ENCODE measurements around the gene FBXO47. TPM values are rescaled to one million over a fixed set of nuclear protein-coding genes. Genes with fewer than 3 reads are reported as not detected.

Gene FBXO47
- total and polyA plus RNA-seq, 9 of the 15 experiments (the other 6 are each of a cell fraction or from before 2014, with no cell fraction given) = not detected

DNA sequence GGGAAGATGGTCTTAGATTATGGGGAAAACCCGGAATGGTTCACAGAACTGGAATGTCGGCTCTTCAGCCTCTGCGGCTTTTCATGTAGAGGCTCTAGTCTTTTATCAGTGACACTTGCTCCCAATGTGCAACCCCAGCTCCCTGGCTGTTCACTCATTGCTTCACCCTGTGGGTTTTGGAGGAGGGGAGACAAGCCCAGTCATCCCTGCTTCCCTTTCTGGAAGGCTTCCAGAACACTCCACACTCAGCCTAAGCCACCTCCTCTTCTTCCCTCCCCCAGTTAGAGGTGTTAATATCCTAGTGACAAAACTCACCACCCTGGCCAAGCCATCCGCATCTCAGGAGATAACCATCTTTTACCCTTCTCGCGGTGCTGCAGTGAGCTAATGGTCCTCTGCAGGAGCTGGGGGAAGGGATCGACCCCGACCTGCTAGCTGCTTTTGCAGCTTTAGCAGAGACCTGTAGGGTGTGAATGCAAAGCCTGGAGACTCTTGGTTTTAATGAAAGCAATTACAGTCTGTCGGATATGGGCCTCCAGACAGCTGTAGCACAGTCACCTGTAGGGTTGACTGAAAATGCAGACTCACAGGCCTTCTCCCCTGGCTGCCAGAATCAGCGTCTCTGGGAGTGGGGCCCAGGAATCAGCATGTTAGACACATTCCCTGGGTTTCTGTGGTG lies 66.1 kb downstream of the FBXO47 start (continued):
- TF ChIP-seq XRCC5 (IDR thresholded peaks at IDR 0.05; ENCODE audit: low read depth, low read length) = peak; percentile 71
- TF ChIP-seq, protein P1, sequence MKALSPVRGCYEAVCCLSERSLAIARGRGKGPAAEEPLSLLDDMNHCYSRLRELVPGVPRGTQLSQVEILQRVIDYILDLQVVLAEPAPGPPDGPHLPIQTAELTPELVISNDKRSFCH (CRISPR knock-in tag; IDR thresholded peaks at IDR 0.05) = no peak
- TF ChIP-seq, protein P1 (tag; IDR thresholded peaks at IDR 0.05) = 0 out of 2 replicates have a peak, but pooled peaks have one; percentile 38
- peak; percentile 55; the same call in 1 of the 2 replicates for TF ChIP-seq MAFG (tag; conservative IDR thresholded peaks at IDR 0.05)
- TF ChIP-seq MEIS2 (IDR thresholded peaks at IDR 0.05; ENCODE audit: partially characterized antibody) = peak; percentile 44
- no peak for TF ChIP-seq DDX20 (tag; IDR thresholded peaks at IDR 0.05; ENCODE audit: low read depth)
- no peak for TF ChIP-seq NCOA1 (IDR thresholded peaks at IDR 0.05; ENCODE audit: low read depth)
- TF ChIP-seq NCOA2 (IDR thresholded peaks at IDR 0.05; ENCODE audit: partially characterized antibody in 2 of 2) = no peak
- TF ChIP-seq THRAP3 (IDR thresholded peaks at IDR 0.05; ENCODE audit: borderline replicate concordance) = no peak
- peak; percentile 7 to 80; a peak in 3 of 4 replicates for TF ChIP-seq KDM1A (IDR thresholded peaks at IDR 0.05)
- TF ChIP-seq CHD2 (IDR thresholded peaks at IDR 0.05; ENCODE audit: low read depth, low read length) = peak; percentile 84; the same call in 1 of the 2 replicates
- TF ChIP-seq SMARCA4 (IDR thresholded peaks at IDR 0.05) = peak; percentile 63; the same call in 1 of the 2 replicates
- peak; percentile 69; the same call in 1 of the 2 replicates for TF ChIP-seq HDAC2 (IDR thresholded peaks at IDR 0.05)
- peak in 1 of 2 experiments; percentile 60; a peak in 1 of 4 replicates for TF ChIP-seq RCOR1 (IDR thresholded peaks at IDR 0.05; ENCODE audit: borderline replicate concordance in 1 of 2, low read depth in 2 of 2, low read length in 2 of 2)
- TF ChIP-seq, protein P2, sequence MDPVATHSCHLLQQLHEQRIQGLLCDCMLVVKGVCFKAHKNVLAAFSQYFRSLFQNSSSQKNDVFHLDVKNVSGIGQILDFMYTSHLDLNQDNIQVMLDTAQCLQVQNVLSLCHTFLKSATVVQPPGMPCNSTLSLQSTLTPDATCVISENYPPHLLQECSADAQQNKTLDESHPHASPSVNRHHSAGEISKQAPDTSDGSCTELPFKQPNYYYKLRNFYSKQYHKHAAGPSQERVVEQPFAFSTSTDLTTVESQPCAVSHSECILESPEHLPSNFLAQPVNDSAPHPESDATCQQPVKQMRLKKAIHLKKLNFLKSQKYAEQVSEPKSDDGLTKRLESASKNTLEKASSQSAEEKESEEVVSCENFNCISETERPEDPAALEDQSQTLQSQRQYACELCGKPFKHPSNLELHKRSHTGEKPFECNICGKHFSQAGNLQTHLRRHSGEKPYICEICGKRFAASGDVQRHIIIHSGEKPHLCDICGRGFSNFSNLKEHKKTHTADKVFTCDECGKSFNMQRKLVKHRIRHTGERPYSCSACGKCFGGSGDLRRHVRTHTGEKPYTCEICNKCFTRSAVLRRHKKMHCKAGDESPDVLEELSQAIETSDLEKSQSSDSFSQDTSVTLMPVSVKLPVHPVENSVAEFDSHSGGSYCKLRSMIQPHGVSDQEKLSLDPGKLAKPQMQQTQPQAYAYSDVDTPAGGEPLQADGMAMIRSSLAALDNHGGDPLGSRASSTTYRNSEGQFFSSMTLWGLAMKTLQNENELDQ (CRISPR knock-in tag; IDR thresholded peaks at IDR 0.05; ENCODE audit: borderline replicate concordance) = no peak
- peak; percentile 39 for TF ChIP-seq NEUROD1 (IDR thresholded peaks at IDR 0.05; ENCODE audit: borderline replicate concordance, low read depth, low read length, partially characterized antibody)
- TF ChIP-seq KLF13 (tag; IDR thresholded peaks at IDR 0.05; ENCODE audit: borderline replicate concordance, low read depth) = 0 out of 2 replicates have a peak, but pooled peaks have one; percentile 10
- TF ChIP-seq, protein P3, sequence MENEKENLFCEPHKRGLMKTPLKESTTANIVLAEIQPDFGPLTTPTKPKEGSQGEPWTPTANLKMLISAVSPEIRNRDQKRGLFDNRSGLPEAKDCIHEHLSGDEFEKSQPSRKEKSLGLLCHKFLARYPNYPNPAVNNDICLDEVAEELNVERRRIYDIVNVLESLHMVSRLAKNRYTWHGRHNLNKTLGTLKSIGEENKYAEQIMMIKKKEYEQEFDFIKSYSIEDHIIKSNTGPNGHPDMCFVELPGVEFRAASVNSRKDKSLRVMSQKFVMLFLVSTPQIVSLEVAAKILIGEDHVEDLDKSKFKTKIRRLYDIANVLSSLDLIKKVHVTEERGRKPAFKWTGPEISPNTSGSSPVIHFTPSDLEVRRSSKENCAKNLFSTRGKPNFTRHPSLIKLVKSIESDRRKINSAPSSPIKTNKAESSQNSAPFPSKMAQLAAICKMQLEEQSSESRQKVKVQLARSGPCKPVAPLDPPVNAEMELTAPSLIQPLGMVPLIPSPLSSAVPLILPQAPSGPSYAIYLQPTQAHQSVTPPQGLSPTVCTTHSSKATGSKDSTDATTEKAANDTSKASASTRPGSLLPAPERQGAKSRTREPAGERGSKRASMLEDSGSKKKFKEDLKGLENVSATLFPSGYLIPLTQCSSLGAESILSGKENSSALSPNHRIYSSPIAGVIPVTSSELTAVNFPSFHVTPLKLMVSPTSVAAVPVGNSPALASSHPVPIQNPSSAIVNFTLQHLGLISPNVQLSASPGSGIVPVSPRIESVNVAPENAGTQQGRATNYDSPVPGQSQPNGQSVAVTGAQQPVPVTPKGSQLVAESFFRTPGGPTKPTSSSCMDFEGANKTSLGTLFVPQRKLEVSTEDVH (IDR thresholded peaks at IDR 0.05; ENCODE audit: low read depth, partially characterized antibody) = peak; percentile 28
- TF ChIP-seq ZNF316 (IDR thresholded peaks at IDR 0.05) = 0 out of 2 replicates have a peak, but pooled peaks have one; percentile 1
- TF ChIP-seq, protein P4, sequence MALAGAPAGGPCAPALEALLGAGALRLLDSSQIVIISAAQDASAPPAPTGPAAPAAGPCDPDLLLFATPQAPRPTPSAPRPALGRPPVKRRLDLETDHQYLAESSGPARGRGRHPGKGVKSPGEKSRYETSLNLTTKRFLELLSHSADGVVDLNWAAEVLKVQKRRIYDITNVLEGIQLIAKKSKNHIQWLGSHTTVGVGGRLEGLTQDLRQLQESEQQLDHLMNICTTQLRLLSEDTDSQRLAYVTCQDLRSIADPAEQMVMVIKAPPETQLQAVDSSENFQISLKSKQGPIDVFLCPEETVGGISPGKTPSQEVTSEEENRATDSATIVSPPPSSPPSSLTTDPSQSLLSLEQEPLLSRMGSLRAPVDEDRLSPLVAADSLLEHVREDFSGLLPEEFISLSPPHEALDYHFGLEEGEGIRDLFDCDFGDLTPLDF (CRISPR knock-in tag; IDR thresholded peaks at IDR 0.05) = no peak

All from K562 (cell line).